Endothelial cell of umbilical vein (primary cell): ENCODE measurements around the gene NQO2. TPM values are rescaled to one million over a fixed set of nuclear protein-coding genes. Genes with fewer than 3 reads are reported as not detected.

Source experiments
- BruUV-seq: library from RNA; stranded (reverse); fragments of 400-500 nt; replicated peaks from 2 replicates; lab custom pipeline; 2021; lab: Mats Ljungman, UMichigan
- CTCF ChIA-PET: fragments of 300-600, 350-600 bp; sonication (Branson Sonifier 250); formaldehyde crosslinking; loops from one replicate; lab custom pipeline; 2021; ENCODE audit warnings: antibody characterized with exemption, inconsistent platforms; lab: Charles Lee
- POLR2A ChIA-PET: fragments of 300-600, 350-600 bp; sonication (Branson Sonifier 250); formaldehyde crosslinking; loops from one replicate; lab custom pipeline; 2021; ENCODE audit warnings: antibody characterized with exemption, inconsistent platforms; lab: Charles Lee
- DNase-seq: peaks from one replicate; pipeline ENCODE4 v3.0.0-alpha.2; 2011; ENCODE audit warnings: low read depth, low spot score
- FAIRE-seq: peaks from 2 replicates; lab custom pipeline; 2011; peaks lifted over from hg19 to GRCh38; lab: Jason Lieb, UNC
- H2AFZ ChIP-seq: 2 replicates; pipeline ENCODE4 v1.6.0; 2012; ENCODE audit warnings: low read depth, low read length, control low read depth, inconsistent platforms
- H3K27ac ChIP-seq: 2 replicates; pipeline ENCODE4 v1.5.1; 2011; ENCODE audit warnings: low read depth, mild to moderate bottlenecking, control low read depth, low read length, moderate library complexity; ENCODE audit not compliant: insufficient read depth
- H3K27me3 ChIP-seq, 2 experiments: 2 replicates each; pipeline versions ENCODE4 v1.6.0 to v1.6.1; 2011; ENCODE audit warnings: low read length in 2 of 2, mixed read lengths in 1 of 2; ENCODE audit not compliant: control insufficient read depth in 2 of 2, insufficient read depth in 2 of 2
- H3K36me3 ChIP-seq, 2 experiments: 2 replicates in 1 of 2; 3 replicates in 1 of 2; pipeline ENCODE4 v1.5.1; 2011; ENCODE audit warnings: low read length in 2 of 2, mild to moderate bottlenecking in 1 of 2, moderate library complexity in 1 of 2; ENCODE audit not compliant: control insufficient read depth in 2 of 2, insufficient read depth in 2 of 2; ENCODE audit errors: extremely low read depth in 1 of 2
- H3K4me1 ChIP-seq: 3 replicates; pipeline ENCODE4 v1.5.1; 2011; ENCODE audit warnings: mild to moderate bottlenecking, low read length; ENCODE audit not compliant: control insufficient read depth, insufficient read depth; ENCODE audit errors: extremely low read depth
- H3K4me2 ChIP-seq: 2 replicates; pipeline ENCODE4 v1.6.1; 2011; ENCODE audit warnings: low read length, control low read depth, mixed read lengths; ENCODE audit not compliant: insufficient read depth
- H3K4me3 ChIP-seq, 3 experiments: fragments of 200-600 bp in 1 of 3; sonication (generic), shearing (Covaris generic) in 1 of 3; replicated peaks in 1 of 3; 2 replicates each; pipeline ENCODE4 v1.5.1; 2011 to 2016; ENCODE audit warnings: control low read depth in 3 of 3, low read length in 3 of 3, mild to moderate bottlenecking in 2 of 3, inconsistent platforms in 1 of 3, low read depth in 1 of 3, moderate library complexity in 1 of 3; ENCODE audit not compliant: insufficient read depth in 1 of 3
- H3K79me2 ChIP-seq: 2 replicates; pipeline ENCODE4 v1.6.0; 2012; ENCODE audit warnings: low read length, inconsistent platforms; ENCODE audit not compliant: control insufficient read depth, insufficient read depth
- H3K9ac ChIP-seq: replicated peaks from 2 replicates; pipeline ENCODE3; 2011; ENCODE audit warnings: low read length, control low read depth; ENCODE audit not compliant: insufficient read depth; ENCODE audit errors: extremely low read depth
- H3K9me1 ChIP-seq: replicated peaks from 3 replicates; pipeline ENCODE4 v1.6.0; 2011; ENCODE audit warnings: mild to moderate bottlenecking, low read length; ENCODE audit not compliant: control insufficient read depth, insufficient read depth; ENCODE audit errors: extremely low read depth
- H3K9me3 ChIP-seq: replicated peaks from 2 replicates; pipeline ENCODE4 v1.5.1; 2012; ENCODE audit warnings: low read length, inconsistent platforms; ENCODE audit not compliant: control insufficient read depth, insufficient read depth
- H4K20me1 ChIP-seq: replicated peaks from 2 replicates; pipeline ENCODE3; 2011; ENCODE audit warnings: mild to moderate bottlenecking, low read length; ENCODE audit not compliant: control insufficient read depth, insufficient read depth; ENCODE audit errors: extremely low read depth
- EZH2 ChIP-seq: IDR thresholded peaks from 2 replicates; pipeline ENCODE4 v1.6.1; 2012; ENCODE audit warnings: borderline replicate concordance, low read depth, mild to moderate bottlenecking, moderate library complexity, low read length, inconsistent platforms; ENCODE audit not compliant: severe bottlenecking
- FOS ChIP-seq: IDR thresholded peaks from 2 replicates; pipeline ENCODE4 v1.6.1; 2011; ENCODE audit warnings: mild to moderate bottlenecking, low read length, moderate library complexity, borderline replicate concordance; ENCODE audit not compliant: insufficient read depth
- GATA2 ChIP-seq: IDR thresholded peaks from 2 replicates; pipeline ENCODE4 v1.7.0; 2011; ENCODE audit warnings: low read depth, mild to moderate bottlenecking, moderate library complexity, mixed read lengths, low read length; ENCODE audit not compliant: insufficient read length, insufficient read depth
- JUN ChIP-seq: IDR thresholded peaks from 2 replicates; pipeline ENCODE4 v1.6.1; 2011; ENCODE audit warnings: borderline replicate concordance, low read depth; ENCODE audit not compliant: insufficient read length, insufficient read depth
- MYC ChIP-seq: IDR thresholded peaks from one replicate; pipeline ENCODE4 v1.6.1; 2011; ENCODE audit warnings: mild to moderate bottlenecking, low read depth, low read length
- POLR2A ChIP-seq: IDR thresholded peaks from 2 replicates; pipeline ENCODE4 v1.6.1; 2012; ENCODE audit warnings: low read depth, mild to moderate bottlenecking, control low read depth, low read length
- POLR2AphosphoS5 ChIP-seq: IDR thresholded peaks from 2 replicates; pipeline ENCODE4 v1.6.1; 2012; ENCODE audit warnings: low read depth, mild to moderate bottlenecking, control low read depth, low read length, moderate library complexity; ENCODE audit not compliant: insufficient read depth
- dilution Hi-C: fragments of 300-500 bp; cut with MboI; formaldehyde crosslinking; loops from one replicate; pipeline ENCODE4 v1.15.0; 2019; ENCODE audit warnings: low sequenced_read_pairs; ENCODE audit not compliant: extremely low pct_ligation_motif_present
- intact Hi-C: fragments of 100-400 bp; cut with micrococcal nuclease; formaldehyde crosslinking; loops from one replicate; pipeline ENCODE4 v1.10.0; 2022
- polyA plus RNA-seq, 4 experiments: library from polyadenylated mRNA; depleted of rRNA in 3 of 4; stranded (reverse) in 3 of 4; unstranded in 1 of 4; fragments of >200 nt; gene quantifications; 2 replicates each; pipeline versions ENCODE4 v1.2.1 to v1.2.3, GENCODE V29; 2011 to 2012; ENCODE audit warnings: missing spikeins in 1 of 4
- total RNA-seq: library from RNA; stranded (reverse); gene quantifications from 2 replicates; pipeline ENCODE4 v1.2.3, GENCODE V29; 2021
- TF ChIP-seq, protein P1 (sequence below), 2 donors: IDR thresholded peaks; 1 replicate in 1 of 2; 2 replicates in 1 of 2; pipeline ENCODE4 v1.5.1; 2011; ENCODE audit warnings: low read length in 2 of 2, mild to moderate bottlenecking in 2 of 2, moderate library complexity in 2 of 2, control low read depth in 1 of 2, inconsistent platforms in 1 of 2, low read depth in 1 of 2; ENCODE audit not compliant: insufficient read depth in 1 of 2; ENCODE audit errors: extremely low read depth in 1 of 2
- TF ChIP-seq, protein P2 (sequence below): IDR thresholded peaks from 2 replicates; pipeline ENCODE4 v1.6.1; 2011; ENCODE audit not compliant: insufficient read depth, insufficient read length

Gene NQO2
- total and polyA plus RNA-seq, 2 donors (not counting 3 experiments of a cell fraction or from before 2014, with no cell fraction given), result 27.6 to 48.0 TPM

DNA sequence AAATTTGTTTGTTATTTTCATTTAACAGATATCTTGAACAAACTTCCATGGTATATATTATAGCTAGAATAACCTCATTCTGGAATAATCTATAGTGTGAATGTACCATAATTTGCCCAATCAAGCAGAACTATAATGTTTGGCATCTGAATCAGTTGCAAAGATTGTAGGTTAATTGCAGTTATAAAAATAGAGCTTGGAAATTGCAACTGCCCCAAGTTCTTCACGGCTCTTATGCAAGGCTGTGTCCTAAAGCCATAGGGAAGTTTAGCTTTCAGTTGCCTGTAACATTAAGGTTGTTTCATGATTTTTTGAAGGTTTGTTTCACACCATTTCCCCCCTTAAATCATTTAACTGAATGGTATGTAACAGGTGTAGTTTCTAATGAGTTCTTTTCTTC lies 19.4 kb downstream of the NQO2 start:
- H3K36me3 ChIP-seq, result no peaks in the 10 kb centered on the region
- no TSS peak for BruUV-seq
- H3K9me1 ChIP-seq, result no peaks in the 10 kb centered on the region
- H4K20me1 ChIP-seq, result no peaks in the 10 kb centered on the region
- dilution Hi-C loops (no loop called here), intact Hi-C loops (no loop called here)
- ChIA-PET POLR2A (no interaction called here), CTCF (interaction anchor here (1.2 to 2.9 kb wide), 2 partner anchors 17 to 19 kb away, joined by 3 to 18 read pairs; no protein-coding TSS in a partner anchor)
- no peaks in the 10 kb centered on the region for H3K27me3 ChIP-seq
- no peak overlapping the region for H3K4me2 ChIP-seq
- H3K4me1 ChIP-seq, result peaks cover 10% of the 10 kb centered on the region
- FAIRE-seq (no peak), DNase-seq (no peak)
- no peak overlapping the region for H3K4me3 ChIP-seq
- H3K79me2 ChIP-seq, result no peaks in the 10 kb centered on the region
- H3K27ac ChIP-seq, result no peak overlapping the region
- H2AFZ ChIP-seq, result no peak overlapping the region
- no peak for TF ChIP-seq EZH2
- no peak for TF ChIP-seq FOS
- TF ChIP-seq POLR2AphosphoS5, result no peak
- TF ChIP-seq, protein P1, sequence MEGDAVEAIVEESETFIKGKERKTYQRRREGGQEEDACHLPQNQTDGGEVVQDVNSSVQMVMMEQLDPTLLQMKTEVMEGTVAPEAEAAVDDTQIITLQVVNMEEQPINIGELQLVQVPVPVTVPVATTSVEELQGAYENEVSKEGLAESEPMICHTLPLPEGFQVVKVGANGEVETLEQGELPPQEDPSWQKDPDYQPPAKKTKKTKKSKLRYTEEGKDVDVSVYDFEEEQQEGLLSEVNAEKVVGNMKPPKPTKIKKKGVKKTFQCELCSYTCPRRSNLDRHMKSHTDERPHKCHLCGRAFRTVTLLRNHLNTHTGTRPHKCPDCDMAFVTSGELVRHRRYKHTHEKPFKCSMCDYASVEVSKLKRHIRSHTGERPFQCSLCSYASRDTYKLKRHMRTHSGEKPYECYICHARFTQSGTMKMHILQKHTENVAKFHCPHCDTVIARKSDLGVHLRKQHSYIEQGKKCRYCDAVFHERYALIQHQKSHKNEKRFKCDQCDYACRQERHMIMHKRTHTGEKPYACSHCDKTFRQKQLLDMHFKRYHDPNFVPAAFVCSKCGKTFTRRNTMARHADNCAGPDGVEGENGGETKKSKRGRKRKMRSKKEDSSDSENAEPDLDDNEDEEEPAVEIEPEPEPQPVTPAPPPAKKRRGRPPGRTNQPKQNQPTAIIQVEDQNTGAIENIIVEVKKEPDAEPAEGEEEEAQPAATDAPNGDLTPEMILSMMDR (IDR thresholded peaks at IDR 0.05; ENCODE audit: extremely low read depth in 1 of 2, insufficient read depth in 1 of 2, low read depth in 1 of 2, low read length in 2 of 2), result no peak
- no peak for TF ChIP-seq JUN
- TF ChIP-seq MYC, result no peak
- TF ChIP-seq, protein P2, sequence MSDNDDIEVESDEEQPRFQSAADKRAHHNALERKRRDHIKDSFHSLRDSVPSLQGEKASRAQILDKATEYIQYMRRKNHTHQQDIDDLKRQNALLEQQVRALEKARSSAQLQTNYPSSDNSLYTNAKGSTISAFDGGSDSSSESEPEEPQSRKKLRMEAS, result no peak
- TF ChIP-seq GATA2, result no peak
- TF ChIP-seq POLR2A, result no peak
- H3K9me3 ChIP-seq, result no peaks in the 10 kb centered on the region
- H3K9ac ChIP-seq, result no peak overlapping the region
